GM12878 (cell line): ENCODE measurements around the gene PIRT.

Experiments used
- CTCF ChIP-seq, 3 experiments: IDR thresholded peaks in 2 of 3; conservative IDR thresholded peaks in 1 of 3; 2 replicates each; pipeline ENCODE4 v1.5.1; 2011; ENCODE audit warnings: low read depth in 3 of 3, low read length in 3 of 3, mild to moderate bottlenecking in 3 of 3, control low read depth in 2 of 3, moderate library complexity in 2 of 3, inconsistent platforms in 1 of 3, mixed read lengths in 1 of 3; ENCODE audit not compliant: control insufficient read depth in 2 of 3, insufficient read depth in 1 of 3; ENCODE audit errors: extremely low read depth in 1 of 3
- HDAC6 ChIP-seq: fragments of 200-600 bp; sonication (generic); IDR thresholded peaks from one replicate; pipeline ENCODE4 v1.8.0; 2017; ENCODE audit warnings: antibody characterized with exemption; ENCODE audit not compliant: unreplicated experiment
- SP1 ChIP-seq: IDR thresholded peaks from one replicate; pipeline ENCODE4 v1.6.1; 2011; ENCODE audit warnings: low read depth, low read length

GRCh38 chr17:10789694-10790271 is 48.1 kb downstream of the PIRT start:
- no peak for TF ChIP-seq CTCF (IDR thresholded peaks at IDR 0.05 in 2 of 3, conservative IDR thresholded peaks at IDR 0.05 in 1 of 3; ENCODE audit: control insufficient read depth in 2 of 3, extremely low read depth in 1 of 3, insufficient read depth in 1 of 3, low read depth in 3 of 3, low read length in 3 of 3)
- no peak for TF ChIP-seq HDAC6
- TF ChIP-seq SP1: no peak
